ACC112 (cell line): ENCODE measurements around the gene UBE2G1.
A peak's percentile ranks its signal among the peaks of the same experiment; 100 is the strongest.

Source experiments
- H2AFZ ChIP-seq: fragments of 200-600 bp; sonication (generic); one replicate; pipeline ENCODE4 v1.6.0; 2017; ENCODE audit warnings: antibody characterized with exemption, low read length; ENCODE audit not compliant: unreplicated experiment
- H3K27ac ChIP-seq: fragments of 200-600 bp; sonication (generic); 2 replicates; pipeline ENCODE4 v1.5.1; 2014; ENCODE audit warnings: low read depth, mild to moderate bottlenecking, antibody characterized with exemption, low read length, moderate library complexity
- H3K27me3 ChIP-seq: fragments of 200-600 bp; sonication (generic); 2 replicates; pipeline ENCODE4 v1.6.1; 2014; ENCODE audit warnings: mild to moderate bottlenecking, antibody characterized with exemption, low read length, moderate library complexity, mixed read lengths; ENCODE audit not compliant: insufficient read depth
- H3K36me3 ChIP-seq: fragments of 200-600 bp; sonication (generic); 2 replicates; pipeline ENCODE4 v1.6.1; 2016; ENCODE audit warnings: mild to moderate bottlenecking, antibody characterized with exemption, low read length, moderate library complexity, mixed read lengths; ENCODE audit not compliant: insufficient read depth
- H3K4me1 ChIP-seq: fragments of 200-600 bp; sonication (generic); one replicate; pipeline ENCODE4 v1.6.1; 2016; ENCODE audit warnings: low read length, mixed read lengths; ENCODE audit not compliant: insufficient read depth, unreplicated experiment, control insufficient read depth
- H3K4me3 ChIP-seq: fragments of 200-600 bp; sonication (generic); 2 replicates; pipeline ENCODE4 v1.5.1; 2014; ENCODE audit warnings: mild to moderate bottlenecking, low read depth, low read length
- H3K79me2 ChIP-seq: fragments of 200-600 bp; sonication (generic); one replicate; pipeline ENCODE4 v1.6.0; 2016; ENCODE audit warnings: low read length; ENCODE audit not compliant: control insufficient read depth, unreplicated experiment, insufficient read depth

Gene UBE2G1

DNA sequence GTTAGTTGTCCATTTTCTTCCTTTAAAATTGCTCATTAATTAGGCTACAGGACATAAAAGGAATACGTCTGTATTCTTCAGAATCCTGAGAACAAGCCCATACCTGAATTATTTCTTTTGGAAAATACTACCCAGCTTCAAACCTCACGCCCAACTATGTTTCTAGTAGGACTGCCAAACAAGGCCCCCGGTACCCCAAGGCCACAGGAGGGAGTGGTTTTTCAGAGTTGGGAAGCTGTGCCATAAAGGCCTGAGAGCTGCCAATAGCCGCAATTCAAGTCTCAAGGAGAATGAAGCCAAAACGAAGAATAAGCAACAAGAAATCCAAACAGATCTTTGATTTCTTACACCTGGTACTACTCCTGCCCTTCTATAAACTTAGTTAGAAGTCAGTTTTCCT lies 48.3 kb downstream of the UBE2G1 start:
- Histone ChIP-seq H3K4me3 (no peak overlapping the region), H3K27ac (peak overlapping the region; percentile 29; the same call in 1 of the 2 replicates), H3K4me1 (peaks cover 23% of the 10 kb centered on the region), H3K27me3 (no peaks in the 10 kb centered on the region), H3K36me3 (no peaks in the 10 kb centered on the region), H3K79me2 (peaks cover 86% of the 10 kb centered on the region), H2AFZ (no peak overlapping the region)

DNA sequence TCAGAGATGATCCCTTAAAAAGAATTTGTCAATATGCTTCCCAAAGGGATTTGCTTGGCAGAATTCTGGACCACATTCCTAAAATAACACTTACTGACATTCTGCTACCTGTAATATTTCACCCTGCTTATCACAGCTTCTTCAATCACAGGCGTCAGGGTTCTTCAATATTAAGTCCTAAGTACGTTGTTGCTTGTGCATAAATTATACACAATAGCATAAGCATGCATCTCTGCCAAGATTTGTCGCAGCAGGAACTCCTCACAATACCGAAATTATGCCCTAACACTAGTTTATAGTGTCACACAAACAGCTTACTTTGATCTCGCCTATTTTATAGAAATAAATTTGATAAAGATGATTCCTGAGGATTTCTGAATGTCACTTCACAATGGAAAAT lies 48.9 kb downstream of the UBE2G1 start:
- Histone ChIP-seq H3K4me1 (peaks cover 29% of the 10 kb centered on the region), H3K27ac (no peak overlapping the region), H3K36me3 (no peaks in the 10 kb centered on the region), H3K4me3 (no peak overlapping the region), H3K79me2 (peaks cover 86% of the 10 kb centered on the region), H2AFZ (no peak overlapping the region), H3K27me3 (no peaks in the 10 kb centered on the region)

DNA sequence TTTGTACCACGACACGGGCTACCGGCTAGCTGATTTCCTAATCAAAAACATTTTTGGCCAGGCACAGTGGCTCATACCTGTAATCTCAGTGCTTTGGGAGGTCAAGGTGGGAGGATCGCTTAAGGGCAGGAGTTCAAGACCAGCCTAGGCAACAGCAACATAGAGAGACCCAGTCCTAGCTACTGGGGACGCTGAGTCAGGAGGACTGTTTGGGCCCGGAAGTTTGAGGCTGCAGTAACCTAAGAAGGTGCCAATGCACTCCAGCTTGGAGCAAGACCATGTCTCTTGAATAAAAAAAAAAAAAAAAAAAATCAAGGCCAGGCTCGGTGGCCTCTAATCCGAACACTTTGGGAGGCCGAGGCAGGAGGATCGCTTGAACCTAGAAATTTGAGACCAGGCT lies 49.8 kb downstream of the UBE2G1 start:
- Histone ChIP-seq H3K36me3 (no peaks in the 10 kb centered on the region), H3K27ac (no peak overlapping the region), H3K79me2 (peaks cover 83% of the 10 kb centered on the region), H2AFZ (no peak overlapping the region), H3K4me3 (no peak overlapping the region), H3K4me1 (peaks cover 29% of the 10 kb centered on the region), H3K27me3 (no peaks in the 10 kb centered on the region)

DNA sequence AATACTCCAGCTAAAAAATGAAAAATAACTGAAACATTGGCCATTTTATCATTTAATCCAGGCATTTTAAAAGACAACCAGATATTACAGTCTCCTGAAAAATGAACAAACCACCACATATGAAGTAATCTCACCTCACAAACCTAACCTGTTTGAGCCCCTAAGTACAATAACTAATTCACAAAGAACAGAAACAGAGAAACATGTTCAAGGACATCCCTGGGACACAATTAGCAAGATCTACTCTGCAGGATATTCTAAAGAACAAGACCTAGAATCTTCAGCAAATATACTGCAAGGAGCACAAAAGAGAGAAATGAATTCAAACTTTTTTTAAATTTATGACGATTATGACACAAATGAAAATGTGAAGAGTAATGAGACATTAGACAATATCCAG lies 51.9 kb downstream of the UBE2G1 start:
- Histone ChIP-seq H3K27me3 (no peaks in the 10 kb centered on the region), H3K36me3 (no peaks in the 10 kb centered on the region), H3K4me1 (peaks cover 40% of the 10 kb centered on the region), H3K79me2 (peaks cover 87% of the 10 kb centered on the region), H3K27ac (no peak overlapping the region), H3K4me3 (no peak overlapping the region), H2AFZ (no peak overlapping the region)

DNA sequence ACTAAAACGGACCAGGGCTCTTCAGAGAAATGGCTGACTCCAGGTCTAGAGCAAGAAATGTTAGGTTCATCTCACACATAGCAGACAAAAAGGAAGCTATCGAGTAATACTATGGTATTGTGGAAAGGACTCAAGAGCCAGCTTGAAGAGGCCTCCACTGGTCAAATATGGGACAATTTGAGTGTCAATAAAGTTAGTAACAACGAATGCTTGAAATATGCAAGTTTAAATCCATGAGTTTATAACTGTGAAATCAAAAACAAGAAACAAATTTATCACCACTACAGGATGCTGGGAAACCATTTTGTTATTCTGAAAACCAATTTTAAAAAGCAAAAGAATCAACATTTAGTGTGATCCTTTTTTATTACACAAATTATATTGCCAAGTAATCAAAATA lies 52.3 kb downstream of the UBE2G1 start:
- Histone ChIP-seq H3K4me3 (peak overlapping the region; percentile 70), H3K4me1 (peaks cover 44% of the 10 kb centered on the region), H3K27me3 (no peaks in the 10 kb centered on the region)

DNA sequence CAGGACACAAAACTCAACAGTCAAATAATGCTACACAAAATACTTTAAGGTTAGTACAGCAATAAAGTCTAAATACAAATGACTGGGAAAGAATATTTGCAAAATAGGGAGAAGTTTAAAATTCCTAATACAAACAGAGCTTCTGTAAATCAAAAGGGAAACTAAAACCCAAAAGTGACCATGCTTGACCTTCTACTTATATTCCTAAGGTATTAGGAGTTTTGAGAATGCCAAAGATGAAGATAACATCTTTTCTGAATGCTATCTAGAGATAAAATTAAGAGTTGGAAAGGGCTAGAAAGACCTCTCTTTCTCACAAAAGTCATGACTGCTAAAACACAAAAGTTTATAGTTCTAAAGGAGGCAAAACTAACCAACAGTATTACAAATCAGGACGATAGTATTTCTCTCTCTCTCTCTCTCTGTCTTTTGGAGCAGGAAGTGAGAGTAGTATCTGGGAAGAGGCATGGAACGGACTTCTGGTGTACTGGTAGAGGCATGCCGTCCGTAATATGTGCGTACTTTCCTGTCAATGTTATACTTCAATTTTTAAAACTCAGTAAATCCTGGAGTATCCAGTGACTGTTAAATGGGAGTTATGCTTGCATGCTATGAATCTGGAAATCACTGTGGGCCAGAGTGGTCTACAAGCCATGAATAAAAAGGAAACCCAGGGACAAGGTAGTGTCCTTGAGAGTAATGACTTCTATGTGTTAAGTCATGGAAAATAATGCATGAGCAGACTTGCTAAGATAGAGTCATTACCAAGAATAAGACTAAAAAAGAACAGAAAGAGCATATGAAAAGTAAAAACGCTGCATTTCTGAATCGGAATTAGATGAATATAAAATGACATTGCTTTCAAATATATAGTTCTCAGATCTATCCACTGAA lies 53.0 kb downstream of the UBE2G1 start:
- peak overlapping the region; percentile 70 for H3K4me3 ChIP-seq
- H3K4me1 ChIP-seq, result peaks cover 39% of the 10 kb centered on the region
- H3K27ac ChIP-seq, result peak overlapping the region; percentile 52; the same call in 1 of the 2 replicates

More for the DNA sequence above, 52.3 kb downstream of the UBE2G1 start:
- H3K79me2 ChIP-seq, result peaks cover 87% of the 10 kb centered on the region
- H2AFZ ChIP-seq, result no peak overlapping the region
- H3K27ac ChIP-seq, result no peak overlapping the region; the same call in 1 of the 2 replicates
- no peaks in the 10 kb centered on the region for H3K36me3 ChIP-seq

DNA sequence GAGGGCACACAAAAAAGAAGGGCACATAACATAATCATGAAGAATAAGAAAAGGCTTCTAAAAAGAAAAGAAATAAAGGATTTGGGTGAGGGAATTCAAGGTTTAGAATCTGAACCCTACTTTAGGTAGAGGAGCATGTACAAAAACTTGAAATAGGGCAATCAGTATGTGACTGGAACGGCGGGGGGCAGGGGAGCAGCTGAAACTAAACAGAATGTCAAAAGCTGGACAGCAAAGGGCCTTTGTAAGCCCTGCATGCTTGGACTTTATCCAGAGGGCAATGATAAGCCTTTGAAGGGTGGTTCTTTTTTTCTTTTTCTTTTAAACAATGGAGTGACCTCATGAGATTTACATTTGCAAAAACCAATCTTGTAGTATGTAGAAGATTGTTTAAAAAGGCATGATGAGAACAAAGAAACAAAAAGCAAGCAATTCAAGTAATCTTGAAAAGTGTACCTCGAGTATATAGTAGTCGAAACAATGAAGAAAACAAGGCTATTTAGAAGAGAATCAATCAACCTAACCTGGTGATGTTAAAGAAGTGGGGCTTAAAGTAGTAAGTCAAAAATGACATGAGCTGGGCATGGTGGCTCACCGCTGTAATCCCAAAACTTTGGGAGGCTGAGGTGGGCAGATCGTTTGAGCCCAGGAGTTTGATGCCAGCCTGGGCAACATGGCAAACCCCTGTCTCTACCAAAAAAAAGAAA lies 56.0 kb downstream of the UBE2G1 start:
- H3K79me2 ChIP-seq, result peaks cover 76% of the 10 kb centered on the region
- H3K27ac ChIP-seq, result no peak overlapping the region
- H3K36me3 ChIP-seq, result no peaks in the 10 kb centered on the region

More for the DNA sequence above, 53.0 kb downstream of the UBE2G1 start:
- peaks cover 89% of the 10 kb centered on the region for H3K79me2 ChIP-seq
- H2AFZ ChIP-seq, result peak overlapping the region; percentile 78
- H3K36me3 ChIP-seq, result no peaks in the 10 kb centered on the region
- no peaks in the 10 kb centered on the region for H3K27me3 ChIP-seq

DNA sequence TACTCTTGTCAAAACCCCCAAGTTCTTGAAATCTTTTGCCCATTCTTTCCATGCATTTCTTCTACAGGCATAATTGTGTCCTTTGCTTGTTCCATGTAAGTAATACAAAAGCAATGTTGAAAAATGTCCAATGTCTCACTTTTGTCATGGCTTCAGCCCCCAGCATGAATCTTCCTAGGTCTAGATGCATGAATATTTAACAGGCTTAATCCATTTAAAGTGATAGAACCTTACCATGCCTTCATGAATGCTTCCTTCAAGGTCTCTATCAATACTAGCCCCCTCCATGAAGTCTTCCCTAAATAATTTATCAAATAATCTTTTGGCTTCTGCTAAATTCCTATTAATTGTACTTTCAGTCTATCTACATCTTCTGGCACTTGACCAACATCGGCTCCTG lies 56.6 kb downstream of the UBE2G1 start:
- no peak overlapping the region for H3K4me3 ChIP-seq
- H3K79me2 ChIP-seq, result peaks cover 72% of the 10 kb centered on the region
- no peak overlapping the region for H2AFZ ChIP-seq
- no peaks in the 10 kb centered on the region for H3K27me3 ChIP-seq
- peaks cover 30% of the 10 kb centered on the region for H3K4me1 ChIP-seq
- no peaks in the 10 kb centered on the region for H3K36me3 ChIP-seq
- H3K27ac ChIP-seq, result no peak overlapping the region

More for the DNA sequence above, 56.0 kb downstream of the UBE2G1 start:
- H3K4me3 ChIP-seq, result no peak overlapping the region
- H3K27me3 ChIP-seq, result no peaks in the 10 kb centered on the region
- peaks cover 30% of the 10 kb centered on the region for H3K4me1 ChIP-seq
- H2AFZ ChIP-seq, result no peak overlapping the region

DNA sequence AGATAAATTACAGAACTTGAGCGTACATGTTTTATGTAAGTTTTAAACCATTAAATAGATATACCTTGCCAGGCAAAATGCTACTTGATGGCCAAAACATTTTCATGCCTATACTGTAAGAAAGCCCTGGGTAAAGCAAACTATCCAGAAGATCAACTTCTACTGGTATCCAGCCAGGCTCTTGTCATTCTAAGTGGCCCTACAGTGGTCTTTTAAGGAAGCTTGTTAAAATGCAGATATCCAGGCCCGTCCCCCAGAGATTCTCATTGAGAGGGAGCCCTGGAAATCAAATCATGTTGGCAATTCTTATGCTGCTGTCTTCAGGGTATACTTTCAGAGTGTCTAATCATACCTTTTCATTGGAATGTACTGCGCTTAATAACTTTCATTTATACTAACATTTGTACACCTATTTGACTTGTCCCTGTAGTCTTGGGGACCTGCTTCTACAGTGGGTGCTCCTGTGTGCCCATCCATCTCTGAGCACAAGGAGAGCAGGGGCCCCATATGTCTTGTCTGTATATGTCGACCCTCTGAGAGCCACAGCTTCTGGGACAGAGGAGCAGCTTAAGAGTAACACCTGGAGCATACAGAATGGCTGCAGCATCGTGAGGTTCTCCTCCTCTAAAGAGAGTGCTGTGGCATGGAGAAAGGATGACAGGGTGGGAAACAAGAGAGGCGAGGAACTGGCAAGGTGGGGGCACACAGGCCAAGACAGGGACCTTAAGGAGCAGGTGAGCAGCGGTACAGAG lies 59.1 kb downstream of the UBE2G1 start:
- Histone ChIP-seq H3K4me1 (peaks cover 14% of the 10 kb centered on the region), H3K27me3 (no peaks in the 10 kb centered on the region), H3K36me3 (0 out of 2 replicates have a peak, but pooled peaks cover under 1% of the 10 kb centered on the region), H2AFZ (no peak overlapping the region), H3K79me2 (peaks cover 54% of the 10 kb centered on the region), H3K27ac (no peak overlapping the region), H3K4me3 (no peak overlapping the region)

DNA sequence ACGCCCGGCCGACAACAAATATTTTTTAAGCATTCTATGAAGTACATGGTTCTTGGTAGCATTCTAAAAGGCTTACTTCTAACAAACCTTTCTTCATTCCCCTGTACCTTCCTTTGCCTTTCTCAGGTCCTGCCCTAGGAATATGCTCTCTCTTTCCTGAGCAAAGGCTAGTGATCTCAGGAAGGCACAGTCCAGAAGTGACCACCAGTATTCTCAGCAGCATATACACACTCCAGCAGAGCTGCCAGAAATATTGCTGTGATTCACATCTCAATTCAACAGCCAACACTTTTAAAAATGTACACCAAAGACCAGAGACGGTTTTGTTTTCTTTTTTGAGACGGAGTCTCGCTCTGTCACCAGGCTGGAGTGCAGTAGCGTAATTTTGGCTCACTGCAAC lies 61.3 kb downstream of the UBE2G1 start:
- Histone ChIP-seq H3K27me3 (no peaks in the 10 kb centered on the region), H3K4me3 (no peak overlapping the region), H2AFZ (no peak overlapping the region), H3K79me2 (peaks cover 41% of the 10 kb centered on the region), H3K4me1 (peaks cover 9% of the 10 kb centered on the region), H3K36me3 (peaks cover 9% of the 10 kb centered on the region; the same call in 1 of the 2 replicates), H3K27ac (no peak overlapping the region)
